GM21737 (cell line): ENCODE measurements around the gene TSPOAP1.

ENCODE experiments used
- ATAC-seq: cut with Tn5 transposase; IDR thresholded peaks from one replicate; pipeline ENCODE4 v1.9.1; 2021; ENCODE audit warnings: mild to moderate bottlenecking, moderate library complexity; ENCODE audit not compliant: unreplicated experiment

The TSPOAP1 gene

DNA sequence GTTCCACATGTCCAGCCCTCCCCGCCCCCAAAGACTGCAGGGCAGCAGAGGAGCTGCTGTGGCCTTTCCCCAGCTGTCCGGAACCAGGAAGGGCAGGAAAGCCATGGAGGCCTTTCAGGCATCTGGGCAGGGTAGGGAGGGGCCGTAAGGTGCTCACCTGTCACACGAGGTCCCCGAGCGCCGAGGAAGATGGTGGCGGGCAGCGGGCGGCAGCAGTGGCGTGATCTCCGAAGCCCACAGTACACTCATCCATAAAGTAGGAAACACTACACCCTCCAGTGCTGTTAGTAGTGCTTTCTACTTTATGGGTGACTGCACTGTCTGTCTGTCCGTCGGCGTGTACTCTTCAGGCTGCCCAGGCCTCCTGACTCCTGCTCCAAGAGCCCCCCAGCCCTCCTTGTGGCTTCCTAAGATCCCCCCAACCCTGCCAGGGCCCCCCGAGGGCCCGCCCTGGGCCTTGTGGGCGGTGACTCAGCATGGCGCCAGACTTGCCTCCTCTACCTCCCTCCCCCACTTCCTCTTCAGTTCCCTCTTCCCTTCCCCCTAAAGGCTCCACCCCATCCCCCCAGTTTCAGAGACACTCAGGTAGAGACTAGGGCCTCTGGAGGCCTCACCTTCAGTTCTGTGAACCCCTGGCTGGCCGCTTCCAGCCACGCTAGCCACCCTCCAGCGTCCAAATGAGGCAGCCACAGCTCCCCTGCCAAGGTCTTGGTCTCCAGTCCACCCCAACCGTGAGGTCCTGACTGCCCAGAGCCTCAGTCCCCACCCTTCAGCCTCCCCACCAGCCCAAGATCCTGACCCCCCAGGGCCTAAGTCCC is 2.6 kb upstream of the TSPOAP1 start:
- ATAC-seq, result no peak

DNA sequence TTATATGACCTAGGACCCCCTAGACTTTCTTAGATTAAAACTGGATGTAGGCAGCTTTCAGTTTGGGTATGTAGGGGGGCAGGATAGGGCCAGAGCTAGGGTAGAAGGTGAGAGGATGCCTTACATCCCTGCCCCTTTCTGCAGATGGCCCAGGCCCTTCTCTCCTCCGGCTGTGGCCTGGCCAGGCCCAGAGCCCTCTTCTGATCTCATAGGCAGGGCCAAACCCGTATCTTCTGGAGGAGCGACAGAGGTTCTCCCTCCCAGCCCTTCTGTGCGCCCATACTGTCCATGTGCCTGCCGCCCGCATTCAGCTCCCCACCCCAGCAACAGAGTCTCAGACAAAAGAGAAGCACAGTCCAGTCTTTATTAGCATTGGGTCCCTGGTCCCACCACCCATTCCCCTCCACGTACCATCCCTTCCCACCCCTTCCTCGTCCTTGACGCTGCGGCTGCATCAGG is 2.0 kb upstream of the TSPOAP1 start:
- ATAC-seq, result no peak

DNA sequence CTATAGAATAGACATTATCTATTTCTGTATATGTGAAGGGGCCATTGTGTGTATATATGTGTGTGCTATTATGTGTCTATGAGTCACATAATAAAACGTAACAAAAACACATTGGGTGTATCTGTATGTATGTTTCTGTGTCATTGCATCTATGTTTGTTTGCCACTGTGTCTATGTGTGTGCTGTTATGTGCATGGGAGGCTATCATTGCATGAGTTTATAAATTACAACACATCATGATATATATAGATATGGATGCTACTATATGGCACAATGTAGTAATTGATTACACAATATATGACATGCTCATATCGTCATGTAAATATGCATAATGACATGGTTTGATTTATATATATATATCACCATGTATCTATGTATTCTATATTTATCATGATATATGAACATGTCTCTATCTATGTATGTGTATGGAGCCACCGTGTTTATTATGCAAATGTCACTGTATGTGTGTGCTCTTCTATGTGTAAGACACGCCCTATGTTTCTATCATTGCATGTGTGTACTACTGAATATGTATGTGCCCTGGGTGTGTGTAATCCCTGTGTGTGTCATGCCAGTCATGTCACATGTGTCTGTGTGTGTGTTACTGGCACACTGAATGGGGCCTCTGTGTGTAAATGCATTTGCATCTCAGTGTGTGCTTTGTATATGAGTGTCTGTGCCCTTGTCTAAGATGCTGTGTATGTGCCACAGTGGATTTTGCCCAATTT is 1.4 kb upstream of the TSPOAP1 start:
- peak; percentile 8 for ATAC-seq

DNA sequence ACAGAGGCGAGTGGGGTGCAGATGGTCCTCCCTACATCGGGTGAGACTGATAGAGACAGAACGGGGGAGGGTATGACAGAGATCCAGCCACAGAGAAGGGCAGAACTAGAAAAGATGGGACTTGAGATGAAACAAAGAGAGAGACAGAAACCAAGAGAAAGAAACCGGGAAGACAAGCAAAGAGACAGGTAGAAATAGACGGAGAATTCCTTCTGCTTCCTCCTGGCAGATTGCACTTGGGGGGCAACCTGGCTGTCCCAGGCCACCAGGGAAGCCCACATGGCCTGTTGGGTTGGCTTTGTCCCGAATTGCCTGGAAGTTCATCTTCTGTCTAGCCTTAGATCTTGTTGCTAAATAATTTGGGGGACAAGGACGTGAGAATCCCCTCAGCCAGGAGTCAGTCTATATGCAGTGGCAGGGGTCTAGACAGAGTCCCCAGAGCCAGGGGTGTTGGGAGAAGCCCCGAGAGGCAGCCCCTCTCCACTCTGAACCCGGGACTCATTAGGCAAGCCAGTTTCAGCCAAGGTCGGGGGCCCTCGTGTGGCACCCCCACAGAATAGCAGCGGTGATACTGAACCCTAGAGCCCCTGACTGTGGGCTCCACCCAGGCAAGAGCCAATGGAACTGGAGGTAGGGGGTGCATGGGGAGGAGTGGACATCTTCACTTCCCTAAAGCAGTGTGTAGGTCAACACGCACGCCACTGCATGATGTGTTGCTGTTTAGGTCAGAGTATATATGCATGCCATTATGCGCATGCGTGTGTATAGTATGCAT is 627 bp upstream of the TSPOAP1 start:
- ATAC-seq, result peak; percentile 42

DNA sequence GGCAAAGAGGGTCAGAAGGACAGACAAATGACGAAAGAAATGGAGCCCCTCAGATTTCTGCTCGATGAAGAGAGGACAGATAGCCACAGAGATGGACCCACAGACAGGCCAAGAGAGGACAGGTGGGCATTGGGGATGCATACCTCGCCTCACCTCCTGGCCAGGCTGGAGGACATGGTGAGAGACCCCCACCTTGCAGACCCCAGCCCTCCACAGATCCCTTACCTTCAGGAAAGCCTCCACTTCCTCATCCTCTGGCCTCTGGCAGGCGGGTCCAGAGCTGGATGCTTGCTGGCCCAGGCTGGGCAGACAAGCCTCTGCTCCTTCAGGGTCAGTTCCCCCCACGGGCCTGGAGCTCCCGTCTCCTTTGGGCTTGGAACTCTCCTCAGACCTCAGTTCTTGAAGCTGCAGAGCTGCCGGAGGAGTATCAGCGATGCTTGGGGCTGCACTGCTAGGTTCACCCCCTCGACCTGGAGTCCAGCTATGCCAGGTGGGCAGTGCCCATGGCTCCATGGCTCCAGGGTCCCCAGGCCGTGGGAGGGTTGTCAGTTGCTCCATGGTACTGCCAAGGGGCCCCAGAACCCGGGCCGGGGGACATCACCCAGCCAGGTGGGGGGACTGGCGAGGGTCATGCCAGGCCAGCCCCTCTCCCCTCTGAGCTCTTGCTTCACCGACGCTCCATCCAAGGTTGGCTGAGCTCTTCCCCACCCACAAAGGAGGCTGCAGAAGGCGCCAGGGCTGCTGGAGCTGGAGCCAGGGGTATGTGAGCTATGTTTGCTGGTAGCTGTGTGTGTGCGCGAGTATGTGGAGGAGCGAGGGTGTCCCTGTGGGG is 1.0 kb downstream of the TSPOAP1 start:
- ATAC-seq, result no peak

DNA sequence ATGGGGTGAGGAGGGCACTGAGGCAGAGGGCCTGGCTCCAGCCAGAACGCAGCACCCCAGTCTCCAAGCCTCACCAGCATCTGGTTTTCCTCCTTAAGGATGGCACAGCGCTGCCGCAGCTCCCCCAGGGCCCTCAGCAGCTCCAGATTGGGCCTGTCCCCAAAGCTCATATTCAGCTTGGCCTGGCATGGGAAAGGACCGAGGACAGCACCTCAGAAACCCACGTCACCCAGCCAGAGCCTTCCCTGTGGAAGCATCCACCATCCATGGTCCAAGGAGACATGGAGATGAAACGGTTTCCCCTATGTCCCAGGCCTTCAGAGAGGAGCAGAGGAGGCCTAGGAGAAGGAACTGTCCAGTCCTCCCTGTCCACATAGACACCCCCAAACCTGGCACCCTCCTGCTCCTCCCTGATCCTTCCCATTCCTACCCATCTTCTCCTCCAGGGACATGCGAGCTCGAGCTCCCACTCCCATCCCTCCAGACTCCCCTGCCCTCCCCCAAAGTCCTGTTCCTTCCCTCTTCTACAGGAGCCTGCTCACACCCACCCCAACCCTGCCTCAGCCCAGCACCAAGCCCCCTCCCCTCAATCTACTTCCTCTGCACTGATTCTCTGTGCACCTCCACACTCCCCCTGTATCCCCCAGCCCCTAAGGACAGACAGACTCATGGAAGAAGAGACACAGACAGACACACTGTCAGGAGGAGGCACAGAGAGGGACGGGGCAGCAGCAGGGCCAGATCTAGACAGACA is 1.8 kb downstream of the TSPOAP1 start:
- no peak for ATAC-seq

DNA sequence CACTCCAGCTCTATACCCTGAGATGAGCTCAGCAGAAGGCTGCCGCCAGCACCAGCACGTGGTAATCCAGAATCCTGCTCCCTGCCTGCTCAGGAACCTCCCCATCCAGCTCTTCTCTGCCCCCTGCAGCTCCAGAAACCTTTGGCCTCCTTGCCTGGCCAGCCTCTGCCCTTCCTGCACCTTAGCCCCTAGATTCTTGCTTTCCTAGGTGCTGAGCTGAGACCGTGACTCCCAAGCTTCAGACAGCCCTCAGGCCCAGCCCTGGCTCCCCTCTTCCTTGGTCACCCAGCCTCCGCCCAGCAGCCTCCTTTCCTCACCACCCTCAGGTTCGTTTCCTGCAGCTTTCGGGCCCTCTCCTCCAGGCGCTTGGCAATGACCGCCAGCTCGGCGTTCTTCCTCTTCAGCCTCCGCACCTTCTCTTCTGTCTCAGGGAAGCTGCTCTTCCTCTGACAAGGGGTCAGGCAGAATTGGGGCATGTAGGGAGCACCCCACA is 2.6 kb downstream of the TSPOAP1 start:
- ATAC-seq, result no peak

DNA sequence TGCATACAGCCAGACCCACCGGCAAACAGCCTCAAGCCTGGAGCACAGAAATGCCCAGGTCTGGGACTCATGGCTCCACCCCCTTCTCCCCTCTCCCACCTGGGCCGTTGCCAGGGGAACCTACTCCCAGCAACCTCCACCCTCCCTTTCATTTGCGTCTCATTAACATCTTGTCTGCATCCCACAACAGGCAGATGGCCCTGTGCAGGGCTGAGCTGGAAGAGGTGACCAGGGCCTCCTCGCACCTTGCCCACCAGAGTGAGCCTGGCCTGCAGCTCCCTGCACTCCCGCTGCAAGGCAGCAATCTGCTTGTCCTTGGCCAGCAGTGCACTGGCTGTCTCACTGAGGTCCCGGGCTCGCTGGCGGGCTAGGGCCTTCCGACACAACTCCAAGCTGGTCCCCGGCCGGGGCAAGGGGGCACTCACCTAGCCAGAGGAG is 3.3 kb downstream of the TSPOAP1 start:
- ATAC-seq, result no peak

DNA sequence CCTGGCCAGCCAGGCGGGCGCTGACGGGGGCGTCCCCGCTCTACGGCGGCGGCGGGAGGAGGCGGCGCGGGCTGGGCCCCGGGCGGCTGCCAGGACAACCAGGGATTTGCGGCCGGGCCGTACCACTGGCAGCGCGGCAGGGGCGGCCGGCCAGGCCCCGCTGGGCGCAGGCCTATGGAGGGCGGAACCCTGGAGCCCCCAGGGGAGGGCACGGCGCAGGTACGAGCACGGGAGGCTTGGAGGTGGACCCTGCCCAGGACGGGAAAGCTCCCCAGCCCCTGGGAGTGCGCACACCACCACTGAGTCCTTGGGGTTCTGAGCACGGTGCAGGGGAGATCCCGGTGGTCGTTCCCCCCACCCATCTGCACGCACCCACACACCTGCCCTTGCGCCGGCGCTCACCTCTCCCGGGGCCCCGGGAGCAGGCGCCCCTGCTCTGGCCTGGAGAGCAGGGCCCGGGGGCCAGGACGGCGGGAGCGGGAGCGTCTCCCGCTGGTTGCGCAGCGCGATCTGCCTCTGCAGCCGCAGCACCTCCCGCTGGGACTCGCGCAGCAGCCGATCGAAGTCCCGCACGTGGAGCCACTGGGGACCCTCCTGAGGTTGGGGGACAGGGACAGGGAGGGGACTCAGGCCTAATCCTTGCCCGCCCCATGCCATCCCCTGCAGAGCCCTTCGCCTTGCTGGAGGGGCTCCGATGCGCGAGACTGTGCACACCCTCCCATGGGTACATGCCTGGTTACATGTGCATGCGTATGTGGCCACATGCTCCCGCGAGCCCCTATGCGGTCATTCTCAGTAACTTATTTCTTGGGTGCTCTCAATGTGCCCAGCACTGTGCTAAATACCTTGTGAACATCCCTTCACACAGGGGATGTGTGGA is 3.9 kb downstream of the TSPOAP1 start:
- ATAC-seq, result no peak

DNA sequence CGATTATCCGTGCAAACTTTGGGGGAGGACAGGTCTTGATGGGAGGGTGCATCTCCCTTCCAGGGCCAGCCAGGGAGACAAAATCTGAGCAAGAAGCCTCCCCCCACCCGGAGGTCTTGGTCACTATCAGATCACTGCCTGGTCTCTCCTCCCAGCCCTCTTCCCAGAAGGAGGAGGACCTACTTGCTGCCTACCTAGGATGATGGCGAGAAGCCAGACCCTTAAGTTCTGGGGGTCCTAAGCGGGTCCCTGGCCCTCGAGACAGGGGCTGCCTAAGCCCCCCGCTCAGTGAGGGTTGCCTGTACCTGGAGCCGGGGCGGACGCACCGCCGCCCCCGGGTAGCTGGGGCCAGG is 4.6 kb downstream of the TSPOAP1 start:
- ATAC-seq, result no peak

DNA sequence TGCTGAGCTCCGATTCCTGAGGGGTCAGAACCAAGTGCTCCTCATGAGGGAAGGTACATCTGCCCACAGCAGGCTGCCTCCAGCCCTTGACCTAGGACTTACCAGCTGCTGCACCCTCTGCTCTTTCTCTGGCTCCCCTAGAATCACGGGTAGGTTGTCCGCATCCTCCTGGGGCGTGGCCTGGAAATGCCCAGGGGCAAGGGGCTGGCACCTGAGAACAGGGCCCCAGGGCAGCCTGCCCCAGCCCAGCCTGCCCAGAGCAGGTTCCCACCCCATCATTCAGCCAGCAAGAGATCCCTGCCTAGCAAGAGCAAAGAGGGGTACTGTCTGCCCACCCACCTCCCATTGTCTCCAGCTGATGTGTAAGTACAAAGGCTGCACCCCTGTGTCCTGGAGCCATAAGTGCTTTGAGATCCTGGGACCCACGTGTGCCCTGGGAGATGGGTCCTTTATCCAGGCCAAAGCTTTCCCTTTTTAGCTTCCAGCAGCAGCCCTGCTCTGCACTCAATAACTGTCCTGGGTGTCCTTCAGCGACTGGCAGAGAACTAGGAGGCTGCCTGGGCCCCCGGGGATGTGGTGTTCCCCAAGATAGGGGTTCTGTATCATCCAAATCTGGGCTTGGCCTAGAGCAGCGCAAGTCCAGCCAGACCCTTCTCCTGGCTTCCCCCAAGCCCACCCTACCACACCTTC is 5.1 kb downstream of the TSPOAP1 start:
- no peak for ATAC-seq

DNA sequence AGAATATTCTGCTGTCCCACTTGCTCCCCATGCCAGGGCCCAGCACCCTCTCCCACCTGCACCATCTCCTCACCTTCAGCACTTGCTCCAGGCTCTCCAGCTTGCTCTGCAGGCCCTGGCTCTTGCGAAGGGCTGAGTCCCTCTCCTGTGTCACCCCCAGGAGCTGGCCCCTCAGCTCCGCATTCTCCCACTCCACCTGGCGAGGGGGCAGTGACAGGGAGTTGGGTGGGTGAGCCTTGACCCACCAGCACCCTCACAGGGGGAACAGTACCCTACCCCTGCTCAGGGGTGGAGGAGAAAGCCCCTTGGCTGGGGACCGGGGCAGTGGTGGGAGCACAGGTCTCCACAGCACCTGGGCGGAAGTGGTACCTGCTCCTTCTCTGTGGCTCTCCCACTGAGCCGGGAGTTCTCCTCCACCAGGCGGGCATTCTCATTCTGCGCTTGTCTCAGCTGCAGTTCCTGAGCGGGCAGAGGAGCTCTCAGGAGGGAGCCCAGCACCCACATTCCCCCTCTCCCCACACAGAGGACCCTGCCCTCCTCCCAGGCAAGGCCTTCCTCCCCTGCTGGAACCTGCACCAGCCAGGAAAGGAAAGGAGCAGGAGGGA is 5.9 kb downstream of the TSPOAP1 start:
- ATAC-seq, result no peak

DNA sequence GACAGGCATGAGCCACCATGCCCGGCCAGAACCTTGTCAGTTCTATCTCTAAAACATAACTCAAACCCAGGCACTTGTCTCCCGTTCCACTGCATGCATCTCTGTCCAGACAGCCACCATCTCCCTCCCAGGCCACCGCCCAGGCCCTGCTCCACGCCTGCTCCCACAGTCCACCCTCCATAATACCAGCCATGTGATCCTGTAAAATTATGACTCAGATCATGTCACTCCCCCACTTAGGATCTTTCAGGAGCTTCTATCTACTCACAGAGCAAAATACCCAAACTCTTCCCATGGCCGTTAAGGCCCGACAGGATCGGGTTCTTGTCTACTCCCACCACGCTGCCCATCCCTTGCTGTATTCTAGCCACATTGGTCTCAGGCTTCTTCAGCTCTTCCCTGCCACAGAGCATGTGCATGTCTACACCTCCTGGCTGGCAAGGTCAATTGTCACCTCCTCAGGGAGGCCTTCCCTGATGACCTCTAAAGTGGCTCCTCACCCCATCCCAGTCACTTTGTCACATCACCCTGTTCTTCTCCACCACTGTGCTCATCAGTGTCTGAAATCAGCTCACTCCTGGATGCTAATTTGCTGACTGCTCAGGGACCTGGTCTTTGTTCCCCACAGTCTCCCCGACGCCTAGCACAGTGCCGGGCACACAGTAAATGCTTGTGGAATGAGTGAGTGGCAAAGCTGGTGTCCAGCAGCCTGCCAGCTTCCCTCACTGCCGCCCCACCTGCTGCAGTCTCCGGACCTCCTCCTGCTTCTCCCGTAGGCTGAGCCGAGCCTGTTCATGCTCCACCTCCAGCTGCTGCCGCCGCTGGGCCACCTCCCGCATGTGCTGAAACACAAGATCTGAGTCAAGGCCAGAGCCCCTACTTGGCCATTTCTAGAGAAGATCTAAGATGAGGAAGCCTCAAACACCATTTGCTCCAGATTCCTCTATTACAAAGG is 6.7 kb downstream of the TSPOAP1 start:
- ATAC-seq, result no peak

DNA sequence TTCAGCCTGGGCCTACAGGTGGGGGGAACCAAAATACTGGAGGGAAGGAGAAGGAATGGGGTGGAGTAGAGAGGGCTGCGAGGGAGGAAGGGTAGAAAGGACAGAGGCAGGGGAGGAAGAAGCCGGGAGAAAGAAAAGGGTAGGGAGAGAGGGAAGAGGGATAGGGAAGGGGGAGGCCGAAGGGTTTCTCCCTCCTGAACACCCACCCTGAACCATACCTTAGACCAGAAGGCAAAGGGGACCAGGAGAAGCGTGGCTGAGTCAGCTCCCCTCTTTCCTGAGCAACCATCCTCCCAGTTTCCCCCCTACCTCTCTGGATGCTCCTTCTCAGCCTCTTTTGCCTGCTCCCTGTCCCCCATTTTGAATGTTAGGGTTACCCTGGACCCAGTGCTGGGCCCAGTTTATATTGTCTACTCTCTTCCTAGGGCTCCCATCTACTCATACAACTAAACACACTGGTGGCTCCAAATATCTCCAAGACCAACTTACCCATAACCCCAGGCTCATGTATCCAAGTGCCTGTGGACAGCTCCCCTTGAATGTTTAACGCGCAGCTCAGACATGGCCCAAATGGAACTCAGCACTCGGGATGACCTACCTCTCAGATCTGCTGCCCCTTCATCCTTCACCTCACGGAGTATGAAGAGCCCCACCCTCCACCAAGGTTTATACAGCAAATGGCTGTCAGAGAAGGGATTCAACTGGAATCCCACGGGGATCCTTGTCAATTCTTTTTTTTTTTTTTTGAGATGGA is 7.8 kb downstream of the TSPOAP1 start:
- no peak for ATAC-seq

DNA sequence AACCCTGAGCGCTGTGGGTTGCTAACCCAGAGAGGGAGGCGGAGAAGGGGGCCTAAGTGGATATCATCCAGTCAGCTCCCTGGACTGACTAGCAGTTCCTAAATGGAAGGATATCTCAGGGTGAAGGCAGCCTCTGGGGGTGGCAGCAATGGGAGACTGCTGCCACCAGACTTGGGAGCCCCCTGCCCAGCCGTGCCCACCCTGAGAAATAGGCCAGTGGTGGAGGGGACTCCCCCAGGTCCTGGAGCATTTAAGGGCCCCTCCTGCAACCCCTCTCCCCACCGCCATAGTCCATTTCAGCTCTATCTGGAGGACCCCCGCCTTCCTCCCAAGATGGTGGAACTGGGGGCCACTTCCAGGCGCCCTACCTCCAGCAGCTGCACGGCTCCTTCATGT is 8.4 kb downstream of the TSPOAP1 start:
- ATAC-seq, result no peak
